Fibroblast of skin of right quadriceps (primary cell): ENCODE data around the gene CEMP1.

Experiments used
- DNase-seq: peaks from one replicate; pipeline ENCODE4 v3.0.0-alpha.2; 2013

Gene CEMP1

GRCh38 chr16:2500430-2500917, 30.7 kb downstream of the CEMP1 start:
- no peak for DNase-seq

GRCh38 chr16:2499890-2500429, 31.2 kb downstream of the CEMP1 start:
- no peak for DNase-seq

DNA sequence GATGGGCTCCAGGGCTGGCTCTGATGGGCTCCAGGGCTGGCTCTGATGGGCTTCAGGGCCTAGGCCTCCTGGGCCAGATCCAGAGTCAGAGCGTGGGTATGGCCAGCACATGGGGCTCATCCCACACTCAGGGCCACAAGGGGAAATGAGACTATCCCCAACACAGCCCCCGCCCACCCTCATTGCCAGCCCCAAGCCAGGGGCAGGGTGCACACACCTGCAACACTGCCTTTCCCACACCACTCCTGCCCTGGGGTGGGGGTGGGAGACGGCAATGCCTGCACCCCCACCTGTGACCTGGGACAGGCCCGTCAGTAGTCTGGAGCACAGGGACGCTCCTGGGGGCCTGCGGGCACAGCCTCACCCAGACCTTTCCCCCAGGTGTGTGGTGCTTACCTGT, 31.8 kb downstream of the CEMP1 start:
- no peak for DNase-seq

GRCh38 chr16:2498531-2499253, 32.5 kb downstream of the CEMP1 start:
- no peak for DNase-seq

GRCh38 chr16:2497695-2498484, 33.3 kb downstream of the CEMP1 start:
- no peak for DNase-seq

DNA sequence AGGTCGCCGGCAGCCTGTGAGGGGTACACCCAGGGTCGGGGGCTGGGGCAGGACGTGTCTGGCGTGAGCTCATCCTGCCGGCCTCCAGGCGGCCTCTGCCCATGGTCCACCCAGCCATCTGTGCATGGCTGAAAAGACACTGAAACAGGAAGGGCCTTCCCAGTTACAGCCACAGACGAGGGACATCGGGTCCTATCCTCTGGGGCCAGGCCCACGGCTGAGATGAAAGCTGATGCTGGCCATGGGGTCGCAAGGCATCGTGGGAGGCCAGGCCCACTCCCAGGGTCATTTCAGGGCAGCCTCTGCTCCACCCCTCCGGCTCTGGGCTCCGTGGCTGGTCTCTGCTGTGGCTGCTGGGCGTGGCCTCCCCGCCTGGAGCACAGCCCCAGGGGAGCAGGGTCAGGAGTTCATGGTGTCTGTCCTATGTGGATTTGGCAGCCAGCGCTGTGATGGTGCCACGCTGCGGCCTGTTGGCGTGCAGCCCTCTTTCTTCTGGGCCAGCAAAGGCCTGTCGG, 34.0 kb downstream of the CEMP1 start:
- DNase-seq = no peak

DNA sequence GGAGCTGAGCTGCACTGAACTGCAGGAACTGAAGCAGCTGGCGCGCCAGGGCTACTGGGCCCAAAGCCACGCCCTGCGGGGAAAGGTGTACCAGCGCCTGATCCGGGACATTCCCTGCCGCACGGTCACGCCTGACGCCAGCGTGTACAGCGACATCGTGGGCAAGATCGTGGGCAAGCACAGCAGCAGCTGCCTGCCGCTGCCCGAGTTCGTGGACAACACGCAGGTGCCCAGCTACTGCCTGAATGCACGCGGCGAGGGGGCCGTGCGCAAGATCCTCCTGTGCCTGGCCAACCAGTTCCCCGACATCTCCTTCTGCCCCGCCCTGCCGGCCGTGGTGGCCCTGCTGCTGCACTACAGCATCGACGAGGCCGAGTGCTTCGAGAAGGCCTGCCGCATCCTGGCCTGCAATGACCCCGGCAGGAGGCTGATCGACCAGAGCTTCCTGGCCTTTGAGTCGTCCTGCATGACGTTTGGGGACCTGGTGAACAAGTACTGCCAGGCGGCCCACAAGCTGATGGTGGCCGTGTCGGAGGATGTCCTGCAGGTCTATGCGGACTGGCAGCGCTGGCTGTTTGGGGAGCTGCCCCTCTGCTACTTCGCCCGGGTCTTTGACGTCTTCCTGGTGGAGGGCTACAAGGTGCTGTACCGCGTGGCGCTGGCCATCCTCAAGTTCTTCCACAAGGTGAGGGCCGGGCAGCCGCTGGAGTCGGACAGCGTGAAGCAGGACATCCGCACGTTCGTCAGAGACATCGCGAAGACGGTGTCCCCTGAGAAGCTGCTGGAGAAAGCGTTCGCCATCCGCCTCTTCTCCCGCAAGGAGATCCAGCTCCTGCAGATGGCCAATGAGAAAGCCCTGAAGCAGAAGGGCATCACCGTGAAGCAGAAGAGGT, 34.7 kb downstream of the CEMP1 start:
- no peak for DNase-seq

DNA sequence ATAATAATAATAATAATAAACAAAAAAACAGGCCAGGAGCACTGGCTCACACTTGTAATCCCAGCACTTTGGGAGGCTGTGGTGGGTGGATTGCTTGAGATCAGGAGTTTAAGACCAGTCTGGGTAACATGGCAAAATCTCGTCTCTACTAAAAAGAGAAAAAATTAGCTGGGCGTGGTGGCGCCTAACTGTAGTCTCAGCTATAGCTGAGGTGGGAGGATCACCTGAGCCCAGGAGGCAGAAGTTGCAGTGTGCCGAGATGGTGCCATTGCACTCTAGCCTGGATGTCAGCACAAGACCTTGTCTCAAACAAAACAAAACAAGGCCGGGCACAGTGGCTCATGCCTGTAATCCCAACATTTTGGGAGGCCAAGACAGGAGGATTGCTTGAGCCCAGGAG, 36.2 kb downstream of the CEMP1 start:
- DNase-seq = no peak

DNA sequence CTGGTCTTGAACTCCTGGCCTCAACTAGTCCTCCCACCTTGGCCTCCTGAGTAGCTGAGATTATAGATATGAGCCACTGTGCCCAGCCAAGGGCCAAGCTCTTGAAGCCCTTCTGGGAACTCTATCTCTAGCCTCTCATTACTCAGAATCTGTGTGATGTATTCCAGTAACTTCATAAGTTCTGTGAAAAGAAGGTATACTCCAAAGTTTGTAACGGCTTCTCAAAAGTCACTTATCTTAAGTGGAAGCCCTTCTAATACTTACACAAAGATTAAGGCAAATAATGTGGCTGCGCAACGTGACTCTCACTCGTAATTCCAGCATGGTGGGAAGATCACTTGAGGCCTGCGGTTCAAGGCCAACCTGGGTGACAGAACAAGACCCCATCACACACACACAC, 36.6 kb downstream of the CEMP1 start:
- no peak for DNase-seq

DNA sequence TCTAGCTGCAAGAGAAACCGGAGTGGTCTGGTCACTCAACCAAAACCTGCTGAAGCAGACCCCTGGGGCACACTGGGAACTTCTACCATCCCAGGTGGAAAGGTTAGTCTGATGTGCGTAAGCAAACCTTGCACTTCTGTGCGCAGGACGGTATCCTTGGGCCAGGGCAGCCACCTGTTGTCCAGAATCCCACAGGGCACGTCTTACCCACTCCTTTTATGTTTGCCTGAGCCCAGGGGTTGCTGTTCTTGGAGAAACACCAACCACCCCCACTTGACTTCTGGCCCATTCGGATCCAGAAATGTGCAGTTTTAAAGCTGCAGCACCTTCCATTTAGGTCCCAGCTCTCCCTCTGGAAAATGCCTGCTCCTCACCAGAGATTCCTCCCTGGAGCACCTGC, 37.6 kb downstream of the CEMP1 start:
- DNase-seq = no peak

DNA sequence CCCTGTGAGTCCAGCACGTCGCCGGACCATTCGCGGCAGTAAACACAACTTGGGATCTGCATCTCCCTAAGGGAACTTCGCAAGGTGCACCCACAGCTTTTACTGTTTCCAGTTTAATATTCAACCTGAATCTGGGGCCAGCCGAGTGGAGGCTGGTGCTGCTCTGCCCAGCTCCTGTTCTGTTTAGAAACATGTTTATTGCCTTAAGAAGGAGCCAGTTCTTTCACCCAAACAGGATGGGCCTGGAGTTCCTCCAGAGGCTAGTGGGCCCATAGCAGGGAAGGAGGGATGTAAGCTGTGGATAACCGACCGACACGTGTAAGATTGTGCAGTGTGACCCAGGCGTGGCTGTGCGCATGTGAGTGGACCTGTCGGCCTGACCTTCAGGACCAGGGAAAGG, 38.9 kb downstream of the CEMP1 start:
- DNase-seq = no peak

- DNase-seq = no peak
These were observed 40.8 kb downstream of the CEMP1 start for GRCh38 chr16:2490190-2491105.

DNA sequence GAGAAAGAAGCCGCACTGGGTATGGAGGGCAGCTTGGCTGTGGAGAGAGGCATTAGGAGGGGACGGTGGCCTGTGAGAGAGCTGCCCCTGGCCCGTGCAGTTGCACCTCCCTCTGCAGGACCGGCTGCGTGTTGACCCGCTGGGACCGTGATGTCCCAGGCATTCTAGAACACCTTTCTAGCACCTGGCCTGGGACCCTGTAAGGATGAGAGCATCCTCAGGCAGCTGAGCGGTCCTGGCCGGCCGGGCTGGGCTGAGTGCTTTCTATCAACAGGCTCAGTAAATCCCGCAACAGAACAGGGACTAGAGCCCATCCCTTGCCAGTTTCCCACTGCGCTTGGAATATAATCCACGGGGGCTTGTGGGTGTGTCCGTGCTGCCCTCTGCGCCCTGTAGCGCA, 41.6 kb downstream of the CEMP1 start:
- DNase-seq = no peak

- no peak for DNase-seq
These were observed 43.2 kb downstream of the CEMP1 start for GRCh38 chr16:2487903-2488531.

GRCh38 chr16:2487517-2487842, 43.7 kb downstream of the CEMP1 start:
- no peak for DNase-seq

DNA sequence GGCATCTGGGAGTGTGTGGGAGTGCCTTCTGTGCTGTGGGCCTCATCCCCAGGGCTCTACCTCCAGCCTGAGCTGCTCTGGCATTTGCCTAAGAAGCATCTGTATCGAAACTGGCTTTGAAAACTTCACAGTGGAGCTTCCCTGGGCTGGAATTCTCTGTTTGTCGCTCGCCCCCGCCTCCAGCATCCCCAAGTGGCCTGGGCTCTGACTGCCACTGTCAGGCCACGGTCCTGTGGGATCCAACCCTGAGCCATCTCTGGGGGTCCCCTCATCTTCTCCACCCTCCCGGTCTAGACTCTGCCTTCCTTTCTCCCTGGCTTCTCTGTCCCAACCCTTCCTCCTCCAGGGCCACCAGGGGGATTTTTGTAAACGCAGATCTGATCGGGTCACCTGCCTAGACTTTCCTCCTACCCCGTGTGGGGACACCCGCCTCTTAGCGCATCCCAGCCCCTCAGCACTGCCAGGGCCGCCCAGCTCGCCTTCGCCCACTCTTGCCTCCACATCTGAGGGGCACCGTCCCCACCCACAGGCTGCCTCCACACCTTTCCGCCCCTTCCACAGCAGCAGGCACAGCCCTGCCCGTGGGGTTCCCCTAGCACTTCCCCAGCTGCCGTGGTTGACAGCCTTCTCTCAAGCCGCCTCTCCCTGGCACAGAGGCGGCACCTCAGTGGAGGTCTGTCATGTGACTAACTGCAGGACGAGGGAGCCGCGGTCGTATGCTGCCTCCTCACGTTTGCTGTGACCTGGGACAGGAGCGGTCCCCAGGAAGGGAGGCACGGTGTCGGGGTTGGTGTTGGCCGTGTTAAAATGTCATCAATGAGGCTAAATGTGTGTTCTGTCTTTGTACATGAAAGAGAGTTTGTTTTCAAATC, 44.3 kb downstream of the CEMP1 start:
- no peak for DNase-seq

DNA sequence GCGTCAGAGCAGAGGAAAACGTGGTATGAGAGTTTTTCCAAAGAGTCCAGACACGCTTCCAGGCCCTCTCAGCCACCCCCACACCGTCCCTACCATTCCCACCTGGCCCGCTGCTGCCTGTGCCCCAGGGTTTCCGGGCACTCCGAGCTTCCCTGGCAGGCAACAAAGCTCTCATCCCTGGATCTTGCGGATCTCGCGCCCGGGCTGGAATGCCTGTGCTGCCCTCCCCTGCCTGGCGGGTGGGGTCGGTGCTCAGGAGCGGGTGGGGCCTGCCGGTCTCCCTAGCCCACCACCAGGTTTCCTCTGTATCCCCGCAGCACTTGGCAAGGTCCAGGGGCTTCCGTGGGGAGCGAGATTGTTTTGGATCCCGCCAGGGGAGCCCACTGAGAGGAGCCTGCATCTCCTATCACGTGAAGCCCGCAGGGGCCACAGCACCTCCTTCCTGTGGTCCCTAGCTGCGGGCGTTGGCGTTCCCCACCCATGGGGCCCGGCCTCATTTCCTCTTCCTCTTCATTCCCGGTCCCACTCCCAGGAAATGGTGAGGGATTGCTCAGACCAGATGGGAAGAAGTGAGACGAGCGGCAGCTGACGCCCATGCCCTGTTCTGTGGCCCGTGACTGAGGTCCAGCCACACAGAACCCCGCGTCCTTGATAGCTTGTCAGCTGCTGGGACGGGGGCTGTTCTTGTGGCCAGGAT, 45.2 kb downstream of the CEMP1 start:
- no peak for DNase-seq

DNA sequence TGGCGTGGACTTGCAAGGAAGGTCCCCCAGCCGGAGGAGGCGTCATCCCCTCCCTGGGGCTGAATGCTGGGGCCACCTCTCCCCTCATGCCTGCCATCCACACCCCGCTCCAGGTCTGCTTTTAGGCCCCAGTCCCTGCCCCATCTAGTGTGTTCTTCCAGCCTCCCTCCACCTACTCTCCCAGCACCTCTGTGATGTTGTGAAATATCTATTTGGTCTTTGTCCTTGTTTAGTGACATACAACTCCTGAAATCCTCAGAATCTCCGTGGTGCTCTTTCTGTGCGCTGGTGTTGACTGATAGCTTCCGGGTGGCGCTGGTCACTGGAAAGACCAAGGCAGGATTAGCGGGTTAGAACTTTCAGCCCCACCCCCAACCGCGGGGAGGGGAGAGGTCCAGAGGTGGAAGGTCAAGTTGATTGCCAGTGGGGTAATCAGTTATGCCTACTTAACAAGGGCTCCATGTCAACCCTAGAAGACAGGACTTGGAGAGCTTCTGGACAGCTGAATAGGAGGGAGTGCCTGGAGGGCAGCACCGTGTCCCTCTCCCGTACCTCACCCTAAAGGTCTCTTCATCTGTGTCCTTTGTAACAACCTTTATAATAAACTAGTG, 46.2 kb downstream of the CEMP1 start:
- no peak for DNase-seq
